HG03565 (cell line): ENCODE results near the gene FBXL7.

Experiments used
- ATAC-seq: cut with Tn5 transposase; IDR thresholded peaks from one replicate; pipeline ENCODE4 v1.9.1; 2021; ENCODE audit warnings: mild to moderate bottlenecking, moderate library complexity; ENCODE audit not compliant: unreplicated experiment

Gene FBXL7

DNA sequence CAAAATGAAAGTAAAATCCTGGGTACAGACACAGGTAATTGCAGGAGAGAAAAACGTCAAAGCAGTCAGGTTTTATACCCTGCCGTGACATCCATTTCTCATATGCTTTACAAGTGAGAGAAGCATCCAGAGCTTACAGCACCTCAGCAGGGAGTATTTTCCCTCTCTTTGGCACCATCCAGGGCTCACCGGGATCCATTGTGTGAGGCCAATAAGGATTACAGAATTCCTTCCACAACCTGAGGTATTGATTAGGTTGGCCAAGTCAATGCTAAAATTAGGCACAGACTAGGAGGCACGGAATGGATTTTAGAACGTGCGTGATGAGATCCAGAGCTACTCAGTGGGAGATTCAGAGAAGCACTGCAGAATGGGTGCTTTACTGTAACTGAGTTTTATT is 296.6 kb downstream of the FBXL7 start:
- no peak for ATAC-seq

DNA sequence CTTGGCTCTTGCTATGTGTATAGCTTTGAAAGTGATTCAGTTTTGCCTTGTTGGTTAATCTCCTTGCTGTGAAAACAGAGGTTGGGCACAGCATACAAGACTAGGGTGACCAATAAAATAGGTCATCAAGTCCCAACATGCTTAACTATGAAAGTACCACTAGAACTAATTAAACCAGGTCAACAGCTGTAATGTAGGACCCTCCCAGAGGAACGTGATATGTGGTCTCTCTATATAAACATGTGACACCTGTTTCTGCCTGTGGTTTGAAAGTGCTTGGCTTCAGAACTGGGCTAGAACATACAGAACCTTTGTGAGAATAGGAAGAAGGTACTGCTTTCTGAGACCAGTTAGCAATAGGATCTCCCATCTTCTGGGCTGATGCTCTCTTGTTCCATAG is 297.1 kb downstream of the FBXL7 start:
- ATAC-seq = no peak

DNA sequence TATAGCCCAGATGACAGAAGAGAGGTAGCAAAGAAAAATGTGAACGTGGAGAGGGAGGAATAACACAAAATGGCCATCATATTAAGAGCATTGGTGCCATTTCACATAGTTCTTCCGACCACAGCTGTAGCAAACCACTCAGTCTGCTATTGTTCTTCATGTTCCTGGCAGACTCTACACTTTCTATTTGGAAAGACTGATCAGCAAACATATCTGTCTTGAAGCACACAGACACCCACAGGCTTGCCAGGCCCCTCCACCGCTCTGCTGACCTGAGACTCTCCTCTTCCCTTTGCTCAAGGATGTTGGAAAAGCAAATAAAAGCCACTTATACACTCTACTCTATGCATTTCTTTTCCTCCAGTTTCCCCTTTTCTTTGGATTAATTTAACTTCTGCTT is 298.0 kb downstream of the FBXL7 start:
- ATAC-seq = no peak

DNA sequence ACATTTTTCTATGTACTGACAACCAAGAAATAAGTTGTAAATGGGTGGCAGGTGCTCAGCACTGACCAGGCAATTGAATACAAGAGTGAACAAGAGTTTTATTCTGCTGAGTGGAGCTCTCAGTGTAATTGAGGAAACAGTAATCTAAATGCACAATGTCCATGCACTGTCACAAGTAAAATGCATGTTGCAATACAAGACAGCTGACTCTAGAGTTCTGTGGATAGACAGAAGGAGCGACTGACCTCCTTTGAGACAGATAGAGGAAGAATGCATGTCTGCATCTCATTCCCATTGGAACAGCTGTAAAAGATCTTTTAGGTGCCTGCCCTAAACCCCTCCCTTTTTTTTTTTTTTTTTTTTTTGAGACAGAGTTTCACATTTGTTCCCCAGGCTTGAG is 299.0 kb downstream of the FBXL7 start:
- ATAC-seq = no peak

DNA sequence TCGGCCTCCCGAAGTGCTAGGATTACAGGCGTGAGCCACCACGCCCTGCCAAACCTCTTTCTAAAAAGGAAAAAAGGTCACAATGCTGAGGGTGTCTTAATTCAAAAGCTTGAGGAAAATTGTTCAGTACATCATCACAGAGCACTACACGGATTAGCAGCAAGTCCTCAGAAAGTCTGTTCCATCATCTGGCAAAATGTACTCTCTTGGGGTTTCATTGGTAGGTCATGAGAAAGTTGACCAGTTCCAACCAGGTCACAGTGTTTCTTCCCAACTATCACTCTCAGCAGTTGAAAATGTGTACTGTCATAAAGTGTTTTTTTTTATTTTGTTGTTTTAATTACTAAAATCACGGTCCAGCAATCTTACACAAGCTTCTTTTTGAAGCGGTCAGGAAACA is 299.6 kb downstream of the FBXL7 start:
- no peak for ATAC-seq

DNA sequence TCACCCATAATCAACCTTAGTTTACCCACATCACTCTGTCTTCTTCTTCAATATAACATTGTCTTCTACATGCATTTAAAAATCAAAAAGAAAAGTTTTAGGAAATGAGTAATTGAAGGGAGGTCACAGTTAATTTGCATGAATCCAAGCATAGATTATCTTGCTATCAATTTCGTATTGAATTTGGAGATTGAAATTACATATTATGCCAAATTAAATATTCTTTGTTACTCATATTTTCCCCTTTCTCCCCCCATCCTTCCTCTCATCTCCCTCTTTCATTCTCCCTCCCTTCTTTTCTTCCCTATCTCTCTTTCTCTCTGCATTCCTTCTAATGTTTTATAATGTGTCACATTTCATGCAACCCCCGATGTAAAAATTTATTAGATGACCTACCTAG is 303.3 kb downstream of the FBXL7 start:
- ATAC-seq = no peak

DNA sequence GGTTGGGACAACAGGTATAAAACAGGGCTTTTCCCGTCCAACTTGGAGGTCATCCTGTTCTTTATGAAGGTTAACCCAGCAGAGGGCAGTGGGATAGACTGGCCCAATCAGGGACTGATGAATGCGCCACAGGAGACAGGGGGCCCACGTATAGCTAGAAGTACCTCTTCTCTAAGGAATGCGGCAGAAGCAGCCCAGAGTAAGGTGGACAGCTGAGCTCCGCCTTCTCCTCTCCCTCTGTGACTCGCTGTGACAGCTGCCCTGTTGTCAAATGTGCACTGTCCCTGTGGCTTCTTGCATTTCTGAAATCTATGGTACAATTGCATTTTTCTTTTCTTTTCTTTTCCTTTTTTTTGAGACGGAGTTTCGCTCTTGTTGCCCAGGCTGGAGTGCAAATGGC is 306.6 kb downstream of the FBXL7 start:
- no peak for ATAC-seq

DNA sequence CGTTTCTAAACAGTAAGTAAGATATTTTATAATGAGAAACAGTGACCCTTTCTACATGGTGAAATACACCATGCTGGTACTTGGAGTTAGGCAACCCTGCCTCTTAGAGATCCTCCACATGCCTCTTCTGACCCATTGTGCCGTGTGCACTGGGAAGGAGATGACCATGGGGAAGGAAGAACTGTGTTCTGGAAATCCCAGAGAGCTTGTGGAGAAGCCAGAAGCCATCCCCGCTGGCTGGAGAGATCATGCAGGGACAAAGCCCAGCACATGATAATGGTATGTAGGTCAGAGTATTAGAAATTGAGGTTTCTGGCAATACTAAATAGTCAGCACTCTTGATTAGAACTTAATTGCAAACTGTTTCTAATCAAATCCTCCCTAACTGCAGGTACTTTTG is 307.3 kb downstream of the FBXL7 start:
- no peak for ATAC-seq

DNA sequence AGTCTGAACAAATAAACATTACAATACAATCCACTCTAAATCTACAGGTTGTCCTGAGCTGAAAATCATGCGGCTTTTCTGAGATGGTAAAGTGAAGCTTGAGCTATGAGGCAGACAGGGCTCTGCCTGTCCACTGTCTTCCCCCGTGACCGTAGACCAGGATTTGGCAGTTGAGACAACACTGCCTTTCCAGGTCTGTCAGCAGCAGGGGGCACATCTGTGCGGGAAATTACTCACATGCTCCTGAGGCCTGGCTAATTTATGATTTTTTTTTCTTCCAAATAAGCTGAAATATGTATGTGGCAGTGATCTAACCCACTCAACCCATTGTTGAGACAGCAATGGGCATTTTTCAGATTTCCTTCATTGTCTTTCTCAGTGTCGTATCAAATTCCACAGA is 307.9 kb downstream of the FBXL7 start:
- no peak for ATAC-seq

DNA sequence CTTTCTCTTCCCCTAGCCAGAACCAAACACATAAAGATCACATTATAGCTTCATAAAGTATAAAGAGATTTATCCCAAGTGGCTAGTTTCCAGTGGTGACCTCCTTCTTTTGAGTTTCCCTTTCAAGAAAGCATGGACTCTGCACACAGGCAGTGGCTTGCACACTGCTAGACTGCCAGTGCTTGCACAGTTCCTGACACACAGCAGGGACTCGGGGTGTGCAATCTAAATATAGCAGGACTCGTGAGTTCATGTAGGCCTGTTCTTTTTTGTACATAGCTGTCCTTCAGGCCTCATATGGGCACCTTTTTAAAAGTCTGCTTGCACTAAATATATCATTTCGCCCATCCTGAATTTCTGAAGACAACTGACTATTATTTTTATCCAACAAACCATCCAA is 308.6 kb downstream of the FBXL7 start:
- no peak for ATAC-seq

DNA sequence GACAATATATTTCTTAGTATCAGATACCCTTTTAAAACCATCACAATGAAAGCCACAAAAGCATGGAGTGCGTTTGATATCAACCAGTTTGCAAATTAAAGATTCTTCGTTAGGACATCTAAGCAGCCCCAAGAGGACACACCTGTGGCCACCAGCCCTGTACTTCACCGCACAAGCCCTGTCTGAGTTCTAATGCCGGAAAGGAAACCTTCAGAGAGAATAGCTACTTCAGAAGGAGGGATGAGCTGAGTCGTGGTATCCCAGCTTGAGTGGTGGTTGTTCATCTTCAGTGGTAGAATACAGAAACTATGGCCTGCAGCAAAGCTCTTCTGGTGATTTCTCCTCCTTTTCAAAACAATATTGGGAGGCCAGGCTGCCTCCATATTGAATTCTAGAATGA is 319.6 kb downstream of the FBXL7 start:
- no peak for ATAC-seq

DNA sequence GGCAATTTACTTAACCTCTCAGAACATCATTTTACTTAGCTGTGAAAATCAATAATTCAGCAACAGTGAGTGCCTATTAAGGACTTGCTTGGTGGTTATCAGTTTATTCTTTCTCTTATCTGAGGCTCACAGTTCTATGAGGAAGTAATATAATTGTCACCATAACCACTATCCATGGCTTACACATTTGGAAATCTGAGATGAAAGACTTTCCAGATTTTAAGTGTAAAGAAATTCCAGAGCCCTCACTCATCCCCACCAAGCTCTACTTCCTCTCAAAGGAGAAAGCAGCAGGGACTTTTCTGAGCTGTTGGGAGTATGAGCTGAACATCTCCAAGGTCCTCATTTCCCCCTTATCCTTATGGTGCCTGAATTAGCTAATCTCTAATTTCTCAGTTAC is 321.5 kb downstream of the FBXL7 start:
- no peak for ATAC-seq

DNA sequence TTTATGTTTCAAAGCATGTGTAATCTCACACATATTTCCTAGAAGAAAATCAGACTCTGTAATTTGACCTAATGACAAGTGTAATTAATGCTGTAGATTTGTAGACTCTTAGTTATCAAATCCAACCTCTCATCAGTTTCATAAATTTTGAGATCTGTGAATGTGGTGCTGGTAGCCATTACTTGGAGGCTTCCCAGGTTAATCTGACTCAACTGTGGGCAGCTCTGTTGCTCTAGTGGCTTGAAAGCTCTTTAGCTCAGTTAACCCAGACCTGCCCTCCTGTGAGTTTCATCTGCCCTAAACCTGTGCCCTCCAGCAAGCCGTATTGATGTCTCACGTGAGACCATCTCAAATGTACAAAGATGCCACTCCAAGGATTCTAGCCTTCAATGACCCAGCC is 323.4 kb downstream of the FBXL7 start:
- no peak for ATAC-seq

DNA sequence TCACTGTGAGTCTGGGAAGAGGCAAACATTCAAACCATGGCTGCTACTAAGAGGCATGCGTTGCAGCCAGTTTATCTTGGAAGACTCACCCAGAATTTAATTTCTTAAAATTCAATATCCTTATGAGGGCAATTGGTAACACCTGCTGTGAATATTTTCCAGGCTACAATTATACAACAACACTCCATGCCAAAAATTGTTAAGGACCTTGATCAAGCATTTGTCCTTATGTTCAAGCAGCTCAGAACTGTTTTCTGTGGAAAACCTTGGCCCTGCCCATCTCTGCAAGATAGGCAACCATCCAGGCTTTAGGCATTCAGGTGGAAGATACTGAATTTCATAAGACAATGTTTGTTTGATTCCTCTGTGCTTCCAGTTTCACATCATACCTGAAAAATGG is 327.8 kb downstream of the FBXL7 start:
- no peak for ATAC-seq

DNA sequence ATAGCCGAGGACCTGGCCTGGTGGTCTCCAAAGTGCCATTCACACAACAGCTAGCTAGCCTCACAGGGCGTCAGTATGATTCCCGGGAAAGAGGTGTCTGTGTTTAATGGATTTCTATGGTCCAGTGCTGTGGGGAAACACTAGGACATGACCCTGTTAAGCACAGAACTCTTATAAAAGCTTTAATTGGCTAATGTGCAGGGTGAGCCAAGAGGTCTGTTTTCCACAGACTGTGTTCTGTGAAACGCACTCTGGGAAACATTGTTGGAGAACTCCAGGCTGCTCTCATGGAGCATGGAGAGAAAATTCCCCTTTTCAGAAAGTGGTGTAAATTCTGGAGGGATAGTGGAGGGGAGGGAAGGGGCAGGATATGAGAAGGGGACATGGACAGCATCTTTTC is 331.4 kb downstream of the FBXL7 start:
- ATAC-seq = no peak

DNA sequence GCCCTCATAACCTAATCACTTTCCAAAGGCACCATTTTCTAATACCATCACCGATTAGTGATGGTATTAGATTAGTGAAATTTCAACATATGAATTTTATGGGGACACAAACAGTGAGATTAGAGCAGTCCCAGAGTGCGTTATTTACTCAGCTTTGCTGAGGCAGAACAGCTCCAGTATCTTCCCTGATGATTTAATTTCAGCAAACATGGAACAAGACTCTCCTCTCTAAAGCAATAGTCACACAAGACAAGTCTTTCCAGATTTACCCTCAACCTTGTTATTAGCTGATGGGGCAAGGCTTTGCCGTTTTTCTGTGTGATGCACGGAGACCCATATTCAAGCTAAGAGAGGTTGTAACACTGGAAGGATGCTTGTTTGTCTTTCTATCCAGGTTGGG is 333.4 kb downstream of the FBXL7 start:
- no peak for ATAC-seq

DNA sequence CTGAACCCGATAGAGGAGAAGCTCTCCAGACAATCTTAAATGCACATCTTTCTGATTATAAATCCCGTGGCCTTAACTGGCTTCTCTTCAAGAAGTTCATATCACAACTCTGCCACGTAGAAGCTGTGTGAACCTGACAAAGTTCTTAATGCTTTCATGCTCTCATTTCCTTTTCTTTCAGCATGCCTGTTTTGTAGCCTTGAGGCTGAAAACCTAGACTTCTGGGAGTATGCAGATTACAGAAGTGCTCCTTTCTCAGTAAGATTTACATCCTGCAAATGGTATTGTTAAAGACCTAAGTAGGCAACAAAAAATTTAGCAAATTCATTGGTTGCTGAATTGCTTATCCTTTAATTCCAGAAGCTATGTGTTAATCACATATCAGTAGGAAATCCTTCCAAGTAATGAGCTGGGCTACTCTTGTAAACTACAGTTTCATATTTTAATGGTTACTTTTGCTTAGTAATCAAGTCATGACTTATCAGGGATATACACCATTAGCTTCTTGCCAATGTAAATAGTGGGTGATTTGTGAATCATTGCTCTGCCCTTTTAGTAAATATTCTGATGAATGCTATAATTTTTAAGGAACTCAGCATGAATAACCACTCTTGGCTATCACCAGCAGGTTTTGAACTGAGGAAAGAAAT is 334.7 kb downstream of the FBXL7 start:
- ATAC-seq = no peak

DNA sequence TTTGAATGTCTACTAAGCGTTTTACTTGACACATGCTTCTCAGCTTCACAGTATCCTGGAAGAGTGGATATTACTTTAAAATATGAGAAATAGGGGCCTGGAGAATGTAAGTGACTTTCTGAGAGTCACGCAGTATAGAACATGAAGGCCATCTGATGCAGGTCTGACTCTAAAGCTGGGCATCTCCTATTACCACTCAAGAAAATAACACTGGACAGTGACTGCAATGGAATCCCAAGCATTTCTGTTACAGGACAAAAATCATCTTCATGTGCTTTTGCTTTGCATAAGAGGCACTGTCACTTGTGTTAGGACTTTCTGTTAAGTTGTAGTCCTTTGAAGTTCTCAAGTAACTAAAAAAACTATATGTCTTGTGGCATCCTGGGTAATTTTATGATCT is 335.5 kb downstream of the FBXL7 start:
- no peak for ATAC-seq

DNA sequence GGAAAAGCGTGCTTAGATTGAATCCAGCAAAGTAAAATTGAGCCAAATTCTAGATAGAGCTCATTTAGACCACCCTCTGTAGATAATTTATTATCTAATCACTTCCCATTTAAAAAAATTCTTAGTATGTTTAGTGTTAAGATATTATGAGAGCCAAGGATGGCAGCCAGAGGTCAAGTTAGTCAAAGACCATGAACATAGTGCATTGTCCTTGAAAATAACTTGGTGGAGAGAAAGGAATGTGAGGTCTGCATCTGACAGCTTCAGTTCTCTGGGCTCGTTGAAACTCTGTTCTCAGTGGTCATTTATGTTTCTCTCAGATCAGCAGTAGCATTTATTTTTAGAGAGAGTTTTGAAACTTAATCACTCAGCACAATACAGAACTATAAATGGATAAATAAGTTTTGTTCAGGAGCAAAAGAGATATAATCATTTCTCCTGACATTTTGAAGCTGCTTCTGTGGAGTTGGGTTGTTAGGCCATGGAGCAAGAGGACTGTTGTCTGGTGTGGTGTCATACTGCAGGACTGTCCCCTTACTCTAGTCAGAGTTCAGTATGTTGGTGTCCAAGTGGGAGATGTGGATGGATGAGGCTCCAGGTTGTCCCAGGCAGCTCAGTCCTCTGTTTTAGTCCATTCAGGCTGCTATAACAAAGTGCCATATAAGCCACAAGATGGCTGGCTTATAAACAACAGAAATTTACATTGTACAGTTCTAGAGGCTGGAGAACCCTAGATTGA is 337.7 kb downstream of the FBXL7 start:
- no peak for ATAC-seq

DNA sequence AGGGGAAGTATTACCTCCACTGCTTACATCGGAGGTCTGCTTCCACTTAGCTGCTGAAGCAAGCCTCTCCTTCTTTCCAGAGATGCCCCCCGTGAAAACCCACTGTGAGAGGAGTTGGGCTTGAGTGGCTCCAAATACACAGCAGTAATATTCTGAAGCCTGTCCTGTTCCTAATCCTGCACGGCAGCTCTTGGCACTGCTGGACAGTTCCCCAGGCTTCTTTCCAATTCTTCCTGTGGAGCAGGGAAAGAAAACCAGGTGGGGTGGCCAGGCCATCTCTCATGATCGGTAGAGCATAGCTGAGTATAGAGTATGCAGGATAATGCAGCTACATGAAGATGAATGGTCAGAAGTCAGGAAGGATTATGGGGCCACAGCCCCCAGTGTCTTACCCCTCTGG is 344.3 kb downstream of the FBXL7 start:
- no peak for ATAC-seq

DNA sequence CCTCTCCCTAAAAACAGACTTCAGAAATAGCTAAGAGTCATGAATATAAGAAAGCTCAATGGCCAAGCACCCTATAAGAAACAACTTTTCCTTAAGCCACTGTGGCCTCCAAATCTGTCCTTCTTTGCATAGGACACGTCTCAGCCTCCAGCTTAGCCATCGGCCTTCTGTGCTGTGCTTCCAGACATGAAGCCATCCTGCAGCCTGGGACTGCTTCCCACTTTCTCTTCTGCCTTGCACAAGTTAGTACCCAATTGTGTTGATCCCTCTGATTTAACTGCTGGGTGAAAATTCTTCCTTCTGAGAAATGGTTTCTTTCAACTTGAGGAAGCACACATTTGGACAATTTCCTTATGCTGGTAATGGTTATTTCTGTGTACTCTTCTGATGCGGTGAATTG is 344.9 kb downstream of the FBXL7 start:
- ATAC-seq = no peak

DNA sequence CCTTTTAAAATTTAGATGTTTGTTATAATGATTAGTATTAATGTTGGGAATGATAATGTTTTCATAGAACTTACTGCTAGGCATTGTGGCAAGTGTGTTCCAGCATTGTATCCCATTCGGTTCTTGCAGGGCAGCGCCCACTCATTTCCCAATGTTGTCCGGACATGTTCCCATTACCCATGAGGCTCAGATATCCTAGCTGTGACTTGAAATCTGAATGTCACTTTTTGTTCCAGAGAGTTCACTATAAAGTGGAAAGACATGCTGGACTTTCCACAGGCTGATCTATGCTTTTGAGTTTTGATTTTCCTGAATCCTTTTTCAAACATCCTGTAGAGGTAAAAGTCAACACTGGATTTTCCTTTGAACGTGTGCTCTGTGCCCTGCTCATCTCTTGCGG is 350.6 kb downstream of the FBXL7 start:
- no peak for ATAC-seq

DNA sequence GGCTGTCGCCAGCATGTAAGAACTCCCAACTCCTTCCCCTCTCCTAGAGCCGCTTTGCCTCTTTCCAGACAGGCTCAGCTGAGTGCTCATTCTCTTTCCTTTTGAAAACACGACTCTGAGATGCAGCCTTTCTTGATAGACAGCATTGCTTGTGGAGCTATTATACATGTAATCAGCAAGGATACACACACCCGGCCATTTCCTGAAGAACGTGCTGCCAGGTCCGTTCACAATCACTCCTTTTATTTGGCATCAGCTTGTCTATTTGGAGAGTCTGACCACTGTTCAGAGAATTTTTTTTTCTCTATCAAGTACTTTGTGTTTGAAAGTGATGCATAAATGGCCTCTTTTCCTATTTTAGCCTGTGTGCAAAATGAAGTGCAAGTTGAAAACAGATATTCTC is 351.0 kb downstream of the FBXL7 start:
- no peak for ATAC-seq
